Stimulated activated CD4-positive, alpha-beta T cell treated with anti-CD3 and anti-CD28 coated beads, TNF-alpha, amount 100 ng/mL, for 4 hours (primary cell): ENCODE results near the gene PITPNM3.
A peak's percentile ranks its signal among the peaks of the same experiment; 100 is the strongest.

Experiments
- DNase-seq, 3 experiments: peaks; one replicate each; pipeline ENCODE4 v3.0.0-alpha.2; 2020; ENCODE audit warnings: low read depth in 3 of 3

Gene PITPNM3

DNA sequence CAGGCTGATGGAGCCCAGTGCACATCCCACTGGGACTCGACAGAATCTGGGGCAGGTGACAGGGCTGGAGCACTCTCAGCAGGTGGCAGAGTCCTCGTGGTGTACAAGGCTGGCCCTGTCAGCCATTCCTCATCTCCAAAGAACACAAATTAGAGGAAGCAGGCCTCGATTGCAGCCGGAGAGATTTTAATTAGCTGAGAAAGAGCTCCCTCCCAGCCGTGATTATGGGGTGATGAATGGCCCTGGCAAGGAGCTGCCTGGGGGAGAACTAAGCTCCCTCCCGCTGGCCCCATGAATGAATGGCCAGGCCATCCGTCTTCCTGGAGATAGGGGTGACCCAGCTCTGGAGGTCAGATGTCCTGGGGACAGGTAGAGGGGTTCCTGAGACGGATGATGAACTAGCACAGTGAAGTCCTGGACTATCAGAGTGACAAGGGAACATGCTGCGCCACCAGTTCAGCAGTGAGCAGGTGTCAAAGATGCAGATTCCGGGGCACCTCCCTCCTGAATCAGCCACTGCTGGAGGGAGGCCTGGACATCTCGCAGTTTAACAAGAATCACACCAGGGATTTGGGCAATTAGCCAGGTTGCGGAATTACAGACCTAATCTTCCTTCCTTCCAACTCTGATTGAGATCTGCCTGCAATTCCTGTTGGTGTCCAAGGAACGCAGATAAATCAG, 76.6 kb downstream of the PITPNM3 start:
- no peak for DNase-seq

DNA sequence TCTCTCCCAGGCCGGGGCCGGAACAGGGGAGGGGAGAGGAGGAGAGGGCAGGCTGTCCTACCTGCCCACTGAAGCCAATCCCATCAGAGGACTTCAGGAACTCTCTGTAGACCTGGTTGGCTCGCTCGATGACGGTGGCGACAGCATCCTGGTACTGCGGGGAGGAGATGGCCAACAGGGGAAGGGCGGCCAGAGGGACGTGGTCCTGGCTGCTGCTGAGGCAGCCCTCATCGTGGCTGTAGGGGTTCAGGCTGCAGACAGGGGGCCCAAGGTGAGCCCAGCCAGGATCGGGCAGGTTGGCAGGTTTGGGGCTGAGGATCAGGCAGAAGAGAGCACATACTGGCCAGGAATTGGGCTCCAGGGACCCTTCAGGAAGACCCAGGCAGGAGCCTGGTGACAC, 77.9 kb downstream of the PITPNM3 start:
- no peak for DNase-seq

- no peak for DNase-seq
These were observed 78.4 kb downstream of the PITPNM3 start for GRCh38 chr17:6477831-6478383.

DNA sequence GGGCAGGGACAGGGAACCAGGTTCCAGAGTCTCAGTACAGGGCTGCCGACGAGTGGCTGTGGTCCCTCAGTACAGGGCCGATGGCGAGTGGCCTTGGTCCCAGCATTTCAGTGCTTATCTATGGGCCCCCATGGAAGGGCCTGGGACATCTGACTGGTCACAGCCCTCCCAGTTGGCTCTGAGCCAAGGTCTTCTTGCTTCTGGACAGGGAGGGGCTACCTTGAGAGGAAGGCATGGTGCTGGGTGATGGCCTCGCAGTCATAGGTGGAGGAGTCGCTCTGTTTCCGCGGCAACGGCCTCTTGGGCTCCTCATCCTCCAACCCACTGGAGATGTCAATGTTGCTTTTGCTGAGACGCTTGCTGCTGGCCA, 79.6 kb downstream of the PITPNM3 start:
- no peak for DNase-seq

GRCh38 chr17:6476076-6476809, 80.1 kb downstream of the PITPNM3 start:
- DNase-seq = no peak

- DNase-seq = no peak
These were observed 80.9 kb downstream of the PITPNM3 start for GRCh38 chr17:6475411-6475810.

- DNase-seq = no peak
These were observed 81.4 kb downstream of the PITPNM3 start for GRCh38 chr17:6474906-6475305.

GRCh38 chr17:6474376-6474775, 82.0 kb downstream of the PITPNM3 start:
- no peak for DNase-seq

- peak; percentile 40 to 47 (median 43) for DNase-seq
These were observed 83.1 kb downstream of the PITPNM3 start for GRCh38 chr17:6473128-6473767.

DNA sequence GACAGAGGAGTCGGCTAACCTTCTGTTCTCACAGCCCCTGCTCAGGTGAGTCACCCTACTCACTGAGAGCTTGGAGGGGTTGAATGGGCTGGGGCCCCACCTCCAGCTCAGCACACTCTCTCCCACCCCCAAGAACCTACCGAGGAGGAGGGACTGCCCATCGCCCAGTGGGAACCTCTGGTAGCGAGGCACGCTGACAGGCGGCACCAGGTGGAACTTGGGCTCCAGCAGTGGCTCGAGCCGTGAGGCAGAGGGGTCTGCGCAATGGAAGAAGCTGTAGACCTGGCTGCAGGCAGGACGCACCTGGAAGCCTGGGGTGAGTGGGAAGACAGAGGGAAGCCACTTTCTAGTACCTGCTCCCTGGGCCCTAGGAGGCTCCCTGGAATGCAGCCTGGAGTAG, 83.8 kb downstream of the PITPNM3 start:
- no peak for DNase-seq

DNA sequence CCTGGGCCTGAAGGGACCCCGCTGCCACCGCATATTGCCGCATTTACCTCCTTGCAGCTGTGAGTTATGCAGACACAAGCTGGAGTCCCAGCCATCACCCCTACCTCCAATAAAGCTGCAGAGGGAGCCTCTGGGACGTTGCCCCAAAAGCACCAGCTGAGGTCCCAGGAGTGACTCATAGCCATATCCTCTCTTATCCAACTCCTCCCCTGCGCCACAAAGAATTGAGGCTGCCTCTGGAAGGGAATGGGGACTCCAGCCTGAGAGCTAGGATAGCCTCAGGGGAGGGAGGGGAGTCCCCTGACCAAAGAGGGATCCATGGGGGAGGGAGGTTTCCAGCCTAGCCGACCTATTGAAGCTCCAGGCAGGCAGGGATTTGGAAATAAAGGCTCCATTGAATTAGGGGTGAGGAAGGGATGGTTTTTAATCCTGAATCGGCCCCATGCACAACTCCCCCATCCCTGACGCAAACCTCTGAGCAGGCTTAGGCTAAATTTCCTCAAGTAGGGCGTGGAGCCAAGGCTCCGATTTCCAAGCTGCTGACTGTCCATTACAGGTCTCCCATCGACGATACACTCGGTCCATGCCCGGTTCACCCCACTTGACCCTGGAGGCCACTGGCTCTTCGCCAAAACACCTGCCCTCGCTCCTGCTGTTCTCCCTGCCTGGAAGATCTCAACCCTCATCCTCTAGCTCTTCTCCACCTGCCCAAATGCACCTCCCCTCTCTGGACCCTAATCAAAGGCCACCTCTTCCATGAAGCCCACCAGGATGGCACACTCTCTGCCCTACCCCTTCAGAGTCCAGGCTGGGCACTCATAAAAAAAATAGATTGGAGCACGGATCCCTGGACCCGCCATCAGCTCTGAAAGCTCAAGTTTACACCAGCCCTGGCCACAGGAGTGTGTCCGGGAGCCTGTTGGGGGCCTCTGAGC, 84.6 kb downstream of the PITPNM3 start:
- DNase-seq = no peak

- no peak for DNase-seq
These were observed 85.4 kb downstream of the PITPNM3 start for GRCh38 chr17:6470751-6471521.

DNA sequence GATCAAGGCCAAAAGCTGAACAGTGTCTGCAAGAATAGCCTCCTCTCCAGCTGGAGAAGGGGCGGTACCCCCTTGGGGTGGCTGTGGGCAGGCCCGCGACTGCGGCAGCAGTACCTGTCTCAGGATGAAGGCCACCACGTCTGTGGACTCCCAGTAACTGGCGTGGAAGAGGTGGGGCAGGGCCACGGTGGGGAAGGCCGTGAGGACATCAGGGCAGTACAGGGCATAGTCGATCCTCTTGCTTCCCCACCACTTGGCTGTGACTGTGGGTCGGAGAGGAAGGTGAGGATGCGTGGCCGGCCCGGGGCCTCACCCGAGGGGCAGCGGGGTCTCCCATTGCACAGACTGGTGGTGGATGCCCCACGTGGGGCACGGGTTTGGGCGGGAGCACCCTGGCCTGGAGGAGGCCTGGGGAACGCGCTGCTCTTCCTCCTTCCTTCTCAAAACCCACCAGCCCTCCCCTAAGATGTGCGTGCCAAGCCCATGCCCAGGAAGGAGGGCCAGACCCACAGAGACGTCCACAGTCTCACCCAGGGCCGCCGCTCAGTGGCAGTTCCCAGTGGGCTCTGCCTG, 86.1 kb downstream of the PITPNM3 start:
- no peak for DNase-seq

DNA sequence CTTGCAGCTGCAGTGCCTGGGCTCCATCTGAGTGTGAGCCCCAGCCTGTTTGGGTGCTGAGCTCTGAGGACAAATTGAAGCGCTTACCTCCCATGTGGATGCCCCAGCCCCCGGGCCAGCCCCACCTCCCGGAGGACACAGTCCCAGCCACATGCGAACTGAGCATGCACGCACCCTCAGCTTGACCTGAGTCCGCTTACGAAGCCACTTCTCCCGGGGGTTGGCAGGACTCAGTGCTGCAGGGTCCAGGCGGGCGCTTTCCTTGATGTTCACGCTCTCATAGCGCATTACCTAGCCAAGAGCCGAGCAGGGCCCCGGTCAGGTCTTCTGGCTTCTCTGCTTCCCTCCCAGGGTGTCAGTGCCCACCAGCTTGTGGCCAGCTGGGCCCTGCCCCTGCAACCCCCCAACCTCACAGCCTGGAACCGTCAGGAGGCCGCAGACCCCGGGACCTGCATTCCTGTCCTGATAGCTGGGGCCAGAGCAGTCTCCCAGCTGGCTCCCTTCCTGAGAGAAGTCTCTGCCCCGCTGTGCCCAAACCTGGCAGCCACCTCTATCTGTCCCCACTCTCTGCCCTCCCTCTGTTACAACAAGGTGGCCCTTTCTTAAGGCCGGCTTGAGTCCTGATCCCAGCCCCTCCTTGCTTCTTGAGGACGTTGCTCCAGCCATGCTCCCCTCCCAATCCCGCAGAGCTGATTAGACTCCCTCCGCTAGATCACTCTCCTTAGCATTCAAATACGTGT, 88.1 kb downstream of the PITPNM3 start:
- DNase-seq = no peak

GRCh38 chr17:6467567-6467966, 88.8 kb downstream of the PITPNM3 start:
- no peak for DNase-seq

GRCh38 chr17:6465206-6466003, 91.0 kb downstream of the PITPNM3 start:
- no peak for DNase-seq

DNA sequence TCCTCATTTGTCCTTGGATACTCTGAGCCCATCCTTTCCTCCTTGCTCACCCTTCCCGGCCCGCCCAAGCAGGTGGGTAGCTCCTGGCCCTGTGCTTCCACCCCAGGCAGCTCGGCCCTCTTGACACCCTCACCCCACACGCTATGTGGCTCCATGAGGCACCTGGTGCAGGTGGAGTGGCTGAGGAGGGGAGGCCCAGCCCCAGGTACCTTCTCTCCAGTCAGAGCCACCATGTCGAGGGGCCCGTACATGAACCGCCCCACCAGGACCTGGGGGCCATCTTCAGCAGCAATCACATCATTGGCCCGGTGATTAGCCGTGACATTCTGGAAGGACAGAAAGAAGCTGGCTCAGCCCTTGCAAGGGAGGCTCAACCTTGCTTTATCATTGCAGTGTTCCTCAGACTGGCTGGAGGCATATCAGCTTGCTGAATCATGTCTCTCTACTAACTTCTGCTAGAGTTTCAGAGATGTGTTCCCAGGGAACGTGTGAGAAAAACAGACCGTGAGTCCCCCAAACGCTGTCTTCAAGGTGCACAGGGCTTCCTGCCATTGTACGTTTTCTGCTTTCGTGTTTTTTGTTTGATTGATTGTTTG, 91.8 kb downstream of the PITPNM3 start:
- no peak for DNase-seq

GRCh38 chr17:6463616-6464445, 92.5 kb downstream of the PITPNM3 start:
- no peak for DNase-seq
